ENCODE measurements around the gene STXBP1.
"Not testable (repeated sequence)": the region's sequence is repeated elsewhere in the genome, so short reads cannot be mapped to it uniquely, and the experiment has no call there.

The STXBP1 gene

DNA sequence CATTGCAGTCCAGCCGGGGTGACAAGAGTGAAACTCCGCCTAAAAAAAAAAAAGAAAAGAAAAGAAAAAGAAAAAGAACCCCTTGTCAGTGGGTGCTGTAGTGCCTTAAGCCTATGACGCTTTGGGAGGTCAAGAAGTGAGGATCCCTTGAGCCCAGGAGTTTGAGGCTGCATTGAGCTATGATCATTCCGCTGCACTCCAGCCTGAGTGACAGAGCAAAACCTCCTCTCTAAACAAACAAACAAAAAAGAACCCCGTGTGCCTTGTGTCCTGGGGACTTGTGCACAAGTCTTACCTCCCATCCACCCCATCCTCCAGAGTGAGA, 33.5 kb upstream of the STXBP1 start:
- DNase-seq: no peak

DNA sequence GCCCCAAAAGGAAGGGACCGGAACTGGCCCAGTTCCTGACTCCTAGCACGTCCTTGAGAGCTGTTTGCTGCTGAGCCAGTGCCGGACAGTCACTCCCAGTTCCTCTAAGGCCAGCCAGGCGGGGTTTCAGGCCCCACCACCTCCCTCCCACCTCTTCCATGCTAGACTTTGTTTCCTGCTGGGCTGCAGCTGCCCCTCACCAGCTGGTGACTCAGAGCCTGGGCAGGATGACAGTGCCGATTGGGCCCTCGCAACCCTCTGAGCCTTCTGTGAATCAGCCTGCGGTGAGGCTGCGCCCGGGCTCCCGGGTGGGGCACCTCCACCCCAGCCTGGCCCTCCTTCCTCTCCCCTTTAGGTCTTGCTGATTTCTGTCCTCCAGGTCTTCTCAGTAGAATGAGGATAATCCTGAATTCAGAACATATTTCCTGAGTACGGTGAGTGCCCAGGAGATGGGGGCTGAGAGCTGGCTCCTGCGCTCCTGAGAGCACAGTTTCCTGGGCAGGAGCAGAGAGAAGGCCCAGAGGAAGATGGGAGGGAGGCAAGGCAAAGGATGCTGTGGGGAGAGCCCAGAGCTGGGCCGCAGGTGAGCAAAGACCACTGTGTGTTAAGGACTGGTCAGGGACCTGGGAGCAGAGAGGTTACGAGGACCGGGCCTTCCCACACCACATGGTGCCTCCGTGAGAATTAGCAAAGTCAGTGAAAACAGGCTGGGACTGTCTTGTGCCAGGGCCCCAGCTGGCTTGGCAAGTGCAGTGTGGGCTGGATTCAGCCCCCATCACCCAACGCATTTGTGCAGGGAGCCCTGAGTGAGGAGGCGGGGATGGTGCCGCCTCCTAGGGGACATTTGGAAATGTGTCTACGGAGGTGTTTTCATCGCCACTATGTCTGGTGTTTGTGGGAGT, 32.9 kb upstream of the STXBP1 start:
- DNase-seq: peak; percentile 92

DNA sequence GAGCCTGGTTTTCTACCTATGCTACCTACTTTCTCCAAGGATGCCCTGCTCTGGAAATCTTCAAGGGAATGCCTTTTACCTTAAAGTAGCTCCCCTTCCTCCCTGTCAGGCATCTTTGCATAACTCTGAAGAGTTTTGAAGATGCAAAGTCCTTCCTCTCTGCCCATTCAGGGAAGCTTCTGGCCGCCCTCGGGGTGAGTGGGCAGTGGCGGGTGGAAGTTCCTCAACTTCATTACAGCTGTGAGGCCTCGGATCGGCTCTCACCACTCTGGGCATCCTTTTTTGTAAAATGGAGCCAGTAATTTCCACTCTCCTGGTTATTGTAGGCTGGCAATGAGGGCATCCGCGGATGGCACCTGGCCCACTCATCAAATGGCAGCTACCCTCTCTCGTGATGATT, 31.7 kb upstream of the STXBP1 start:
- DNase-seq: no peak

DNA sequence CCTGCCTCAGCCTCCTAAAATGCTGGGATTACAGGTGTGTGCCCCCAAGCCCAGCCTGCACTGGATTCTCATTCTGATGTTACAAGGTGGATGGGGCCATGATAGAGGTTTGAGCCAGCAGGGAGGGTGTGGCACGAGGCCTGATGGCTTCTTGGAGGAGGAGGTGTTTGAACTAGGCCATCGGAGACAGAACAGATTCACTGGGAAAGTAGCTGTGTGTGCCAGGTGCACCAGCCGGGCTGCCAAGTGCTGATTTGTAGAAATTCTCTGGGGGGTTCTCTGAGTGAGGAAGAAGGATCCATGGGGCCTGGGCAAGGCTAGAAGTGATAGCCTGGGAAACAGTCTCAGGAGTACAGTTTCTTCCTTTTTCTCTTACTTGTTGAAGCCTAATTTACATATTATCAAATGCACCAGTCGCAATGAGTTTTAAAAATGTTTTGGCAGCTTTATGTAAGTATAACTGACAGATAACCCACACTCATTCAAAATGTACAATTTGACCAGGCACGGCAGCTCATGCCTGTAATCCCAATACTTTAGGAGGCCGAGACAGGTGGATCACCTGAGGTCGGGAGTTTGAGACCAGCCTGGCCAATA, 31.1 kb upstream of the STXBP1 start:
- DNase-seq: no peak

DNA sequence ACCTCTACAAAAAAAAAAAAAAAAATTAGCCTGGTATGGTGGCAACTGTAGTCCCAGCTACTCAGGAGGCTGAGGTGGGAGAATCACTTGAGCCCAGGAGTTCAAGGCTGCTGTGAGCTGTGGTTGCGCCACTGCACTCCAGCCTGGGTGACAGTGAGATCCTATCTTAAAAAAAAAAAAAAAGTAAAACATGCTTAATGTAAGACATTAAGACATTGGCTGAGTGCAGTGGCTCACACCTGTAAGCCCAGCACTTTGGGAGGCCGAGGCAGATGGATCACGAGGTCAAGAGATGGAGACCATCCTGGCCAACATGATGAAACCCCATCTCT, 27.6 kb upstream of the STXBP1 start:
- DNase-seq: not testable (repeated sequence)

DNA sequence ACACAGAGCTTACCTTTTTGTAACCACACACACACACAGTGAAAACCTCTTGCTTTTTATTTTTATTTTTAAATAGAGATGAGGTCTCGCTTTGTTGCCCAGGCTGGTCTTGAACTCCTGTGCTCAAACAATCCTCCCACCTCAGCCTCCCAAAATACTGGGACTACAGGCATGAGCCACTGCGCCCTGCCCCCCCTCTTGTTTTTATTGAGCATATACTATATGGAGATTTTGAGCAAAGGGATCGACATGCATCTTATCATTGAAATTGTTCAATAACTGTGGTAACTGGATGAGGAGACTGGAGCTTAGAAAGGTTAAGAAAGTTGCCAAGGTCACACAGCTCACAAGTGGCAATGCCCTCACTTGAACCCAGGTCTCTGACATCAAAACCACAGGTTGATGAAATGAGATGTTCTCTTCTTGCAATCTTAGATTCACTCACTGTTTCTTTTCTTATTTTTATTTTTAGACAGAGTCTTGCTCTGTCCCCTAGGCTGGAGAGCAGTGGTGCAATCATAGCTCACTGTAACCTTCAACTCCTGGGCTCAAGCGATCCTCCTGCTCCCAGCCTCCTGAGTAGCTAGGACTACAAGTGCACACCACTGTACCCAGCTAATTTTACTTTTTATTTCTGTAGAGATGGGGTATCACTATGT, 26.8 kb upstream of the STXBP1 start:
- no peak for DNase-seq

DNA sequence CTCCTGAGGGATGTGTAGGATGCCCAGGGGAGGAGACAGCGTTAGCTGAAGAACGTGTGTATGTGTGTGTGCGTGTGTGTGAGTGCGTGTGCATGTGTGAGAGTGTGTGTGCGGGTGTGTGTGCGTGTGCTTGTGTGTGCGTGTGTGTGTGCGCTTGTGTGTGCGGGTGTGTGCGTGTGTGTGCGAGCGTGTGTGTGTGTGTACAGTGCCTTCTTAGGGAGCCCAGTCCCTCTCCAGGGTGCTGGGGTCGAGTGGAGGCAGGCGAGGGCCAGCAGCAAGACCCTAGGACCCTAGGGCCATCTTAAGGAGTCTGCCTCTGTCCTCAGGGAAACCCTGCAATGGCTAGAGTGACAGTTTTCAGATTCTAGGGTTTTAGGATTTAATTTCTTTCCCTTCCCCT, 26.0 kb upstream of the STXBP1 start:
- DNase-seq: no peak

DNA sequence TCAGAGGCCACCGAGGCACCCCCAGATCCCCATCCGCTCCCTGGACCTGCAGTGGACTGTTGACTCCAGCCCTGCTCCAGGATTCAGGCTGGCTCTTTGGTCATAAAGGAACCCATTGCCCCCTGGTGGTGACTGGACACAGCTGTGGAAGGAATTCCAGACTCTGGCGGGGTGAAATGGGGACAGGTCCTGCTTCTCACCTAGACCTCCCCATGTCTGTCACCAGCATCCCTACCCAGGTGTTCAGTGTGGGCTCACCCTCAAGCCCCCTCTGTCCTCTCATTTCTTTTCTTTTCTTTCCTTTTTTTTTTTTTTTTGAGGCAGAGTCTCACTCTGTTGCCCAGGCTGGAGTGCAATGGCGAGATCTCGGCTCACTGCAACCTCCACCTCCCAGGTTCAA, 25.5 kb upstream of the STXBP1 start:
- peak; percentile 62 for DNase-seq

DNA sequence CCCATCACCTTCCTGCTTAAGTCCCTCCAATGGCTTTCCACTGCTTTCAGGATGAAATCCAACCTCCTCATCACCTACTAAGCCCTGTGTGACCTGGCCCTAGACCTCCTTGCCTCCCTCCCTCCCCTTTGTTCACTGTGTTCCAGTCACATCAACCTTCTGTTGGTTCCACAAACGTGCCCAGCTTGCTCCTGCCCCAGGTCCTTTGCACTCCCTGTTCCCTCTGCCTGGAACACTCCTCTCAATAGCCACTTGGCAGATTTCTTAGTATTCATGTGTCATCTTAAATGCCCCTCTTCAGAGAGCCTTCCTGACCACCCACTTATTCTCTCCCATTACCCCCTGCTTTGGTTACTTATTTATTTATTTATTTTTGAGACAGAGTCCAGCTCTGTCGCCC, 24.1 kb upstream of the STXBP1 start:
- no peak for DNase-seq

DNA sequence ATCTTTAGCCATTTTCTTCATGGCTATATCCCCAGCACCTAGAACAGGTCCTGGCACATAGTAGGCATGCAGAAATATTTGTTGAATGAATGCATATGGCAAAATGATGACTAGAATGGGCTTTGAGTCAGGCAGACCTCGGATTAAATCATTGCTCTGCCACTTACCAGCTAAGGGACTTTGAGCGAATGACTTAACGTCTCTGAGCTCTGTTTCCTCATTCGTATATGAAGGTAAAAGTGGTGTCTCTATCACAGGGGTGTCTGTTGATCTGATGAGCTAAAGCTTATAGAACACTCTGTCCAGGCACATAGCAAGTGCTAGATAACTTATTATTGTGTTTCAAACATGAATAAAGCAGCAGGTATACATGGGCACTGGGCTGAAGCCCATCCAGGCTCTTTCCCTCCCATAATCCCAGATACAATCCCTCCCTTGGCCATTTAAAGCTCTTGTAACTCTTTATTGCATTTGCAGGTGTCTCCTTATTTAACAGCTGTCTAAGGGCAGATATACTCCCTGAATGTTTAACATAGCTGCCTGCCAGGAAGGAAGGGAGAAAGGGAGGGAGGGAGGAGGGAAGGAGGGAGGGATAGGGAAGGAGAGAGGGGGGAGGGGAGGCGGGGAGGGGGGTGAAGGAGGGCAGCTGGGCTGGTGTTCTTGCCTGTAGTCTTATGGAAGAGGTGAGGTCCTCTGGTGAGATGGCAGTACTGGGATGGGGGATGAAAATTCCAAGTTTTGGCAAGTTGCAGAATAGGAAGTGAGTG, 23.2 kb upstream of the STXBP1 start:
- DNase-seq: no peak

DNA sequence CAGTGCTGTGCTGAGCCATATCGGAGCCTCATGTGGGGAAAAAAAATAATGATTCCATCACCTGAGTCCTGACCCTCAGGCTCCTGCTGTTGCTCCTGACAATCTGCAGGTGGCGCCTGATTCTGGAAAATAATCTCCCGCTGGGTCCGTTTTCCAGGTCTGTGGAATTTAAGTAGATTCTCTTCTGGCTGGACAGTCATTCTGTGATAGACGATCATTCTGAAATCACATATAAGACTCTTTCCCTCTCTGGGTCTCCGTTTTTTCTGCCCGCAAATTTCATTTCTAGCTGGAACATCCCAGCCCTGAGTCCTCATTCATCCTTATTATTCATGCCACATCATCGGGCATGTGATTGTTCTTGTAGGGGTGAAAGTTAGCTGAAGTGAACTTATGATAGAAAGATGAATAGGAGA, 22.1 kb upstream of the STXBP1 start:
- peak; percentile 42 for DNase-seq

DNA sequence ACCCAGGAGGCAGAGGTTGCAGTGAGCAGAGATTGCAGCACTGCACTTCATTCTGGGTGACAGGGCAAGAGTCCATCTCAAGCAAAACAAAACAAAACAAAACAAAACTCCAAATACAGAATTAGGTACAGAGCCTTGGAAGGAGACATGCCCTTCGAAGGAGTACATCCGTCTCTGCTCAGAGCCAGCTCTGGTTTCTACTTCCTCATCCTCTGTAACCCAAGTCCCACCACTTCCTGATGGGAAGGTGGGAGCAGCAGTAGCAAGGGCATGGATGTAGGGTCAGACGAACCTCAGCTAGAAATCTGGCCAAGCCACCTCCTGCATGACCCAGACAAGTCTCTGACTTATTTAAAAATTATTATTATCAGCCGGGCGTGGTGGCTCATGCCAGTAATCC, 16.5 kb upstream of the STXBP1 start:
- DNase-seq: no peak

DNA sequence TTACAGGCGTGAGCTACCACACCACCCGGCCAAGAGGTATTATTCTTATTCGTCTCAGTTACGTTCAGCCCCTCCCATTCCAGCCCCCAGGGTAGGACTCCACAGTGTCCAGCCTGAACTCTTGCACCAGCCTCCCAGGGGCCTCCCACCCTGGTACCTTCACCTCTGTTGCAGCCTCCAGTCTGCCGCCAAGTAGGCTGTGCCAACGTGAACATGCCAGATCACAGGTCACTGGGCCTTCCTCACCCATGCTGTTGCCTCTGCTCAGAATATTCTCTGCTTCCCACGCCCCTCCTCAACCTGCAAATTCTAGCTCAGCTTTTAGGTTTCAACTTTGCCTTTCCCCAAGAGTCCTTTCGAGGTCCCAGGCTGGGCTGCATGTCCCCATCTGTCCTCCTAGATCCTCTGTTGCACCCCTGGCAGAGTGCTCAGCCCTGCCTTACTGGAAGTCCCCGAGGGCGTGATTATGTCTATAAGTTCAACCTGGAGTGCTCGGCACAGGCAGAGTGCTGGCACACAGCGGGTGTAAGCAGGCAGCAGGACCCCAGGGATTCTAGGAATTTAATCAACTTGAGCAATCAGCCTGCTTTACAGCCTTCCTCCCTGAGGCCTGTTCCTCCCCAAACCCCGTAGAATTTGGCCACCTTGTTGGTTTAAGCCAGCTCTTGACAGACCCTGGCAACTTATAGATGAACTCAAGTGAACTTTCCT, 13.1 kb upstream of the STXBP1 start:
- no peak for DNase-seq

DNA sequence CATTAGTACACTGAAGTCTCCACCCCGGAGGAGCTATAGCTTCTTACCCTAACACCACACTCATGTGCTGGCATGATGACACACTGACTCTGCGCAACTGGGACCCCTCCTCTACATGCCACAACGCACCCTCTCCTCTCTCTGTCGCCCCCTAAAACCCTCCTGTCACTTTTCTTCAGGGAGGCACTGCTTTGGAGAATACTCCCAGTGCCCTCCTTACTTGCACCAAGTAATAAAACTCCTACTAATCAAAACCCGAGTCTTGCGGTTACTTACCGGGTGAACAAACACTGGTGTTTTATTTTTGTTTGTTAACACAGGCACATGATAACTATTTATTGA, 12.6 kb upstream of the STXBP1 start:
- DNase-seq: no peak

DNA sequence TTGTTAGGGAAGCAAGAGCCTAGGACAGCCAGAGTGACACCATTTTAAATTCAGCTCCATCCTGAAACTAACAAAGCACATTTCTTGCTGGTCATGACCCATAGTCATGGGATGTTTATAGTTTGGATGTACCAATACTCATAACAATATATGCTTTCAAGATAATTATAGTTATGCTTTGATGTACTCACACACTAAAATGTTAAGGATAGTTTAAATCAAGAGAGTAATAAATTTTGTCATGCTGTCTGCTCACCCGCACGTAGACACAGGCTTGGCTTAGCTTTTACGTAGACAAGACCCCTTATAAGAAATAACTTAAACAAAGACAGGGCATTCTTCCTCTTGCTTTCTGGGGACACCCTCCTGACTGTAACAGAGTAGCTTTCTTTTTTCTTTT, 8.9 kb upstream of the STXBP1 start:
- DNase-seq: no peak

DNA sequence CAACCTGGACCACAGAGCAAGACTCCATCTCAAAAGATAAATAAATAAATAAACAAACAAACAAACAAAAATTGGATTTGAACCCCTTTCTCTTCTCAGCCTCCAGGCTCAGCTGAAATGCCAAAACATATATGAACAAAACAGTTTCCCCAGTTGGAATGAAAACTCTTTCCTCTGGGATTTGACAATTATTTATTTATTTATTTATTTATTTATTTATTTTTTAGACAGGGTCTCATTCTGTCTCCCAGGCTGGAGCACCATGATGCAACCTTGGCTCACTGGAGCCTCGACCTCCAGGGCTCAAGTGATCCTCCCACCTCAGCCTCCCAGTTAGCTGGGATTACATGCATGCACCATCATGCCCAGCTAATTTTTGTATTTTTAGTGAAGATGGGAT, 6.0 kb upstream of the STXBP1 start:
- no peak for DNase-seq

DNA sequence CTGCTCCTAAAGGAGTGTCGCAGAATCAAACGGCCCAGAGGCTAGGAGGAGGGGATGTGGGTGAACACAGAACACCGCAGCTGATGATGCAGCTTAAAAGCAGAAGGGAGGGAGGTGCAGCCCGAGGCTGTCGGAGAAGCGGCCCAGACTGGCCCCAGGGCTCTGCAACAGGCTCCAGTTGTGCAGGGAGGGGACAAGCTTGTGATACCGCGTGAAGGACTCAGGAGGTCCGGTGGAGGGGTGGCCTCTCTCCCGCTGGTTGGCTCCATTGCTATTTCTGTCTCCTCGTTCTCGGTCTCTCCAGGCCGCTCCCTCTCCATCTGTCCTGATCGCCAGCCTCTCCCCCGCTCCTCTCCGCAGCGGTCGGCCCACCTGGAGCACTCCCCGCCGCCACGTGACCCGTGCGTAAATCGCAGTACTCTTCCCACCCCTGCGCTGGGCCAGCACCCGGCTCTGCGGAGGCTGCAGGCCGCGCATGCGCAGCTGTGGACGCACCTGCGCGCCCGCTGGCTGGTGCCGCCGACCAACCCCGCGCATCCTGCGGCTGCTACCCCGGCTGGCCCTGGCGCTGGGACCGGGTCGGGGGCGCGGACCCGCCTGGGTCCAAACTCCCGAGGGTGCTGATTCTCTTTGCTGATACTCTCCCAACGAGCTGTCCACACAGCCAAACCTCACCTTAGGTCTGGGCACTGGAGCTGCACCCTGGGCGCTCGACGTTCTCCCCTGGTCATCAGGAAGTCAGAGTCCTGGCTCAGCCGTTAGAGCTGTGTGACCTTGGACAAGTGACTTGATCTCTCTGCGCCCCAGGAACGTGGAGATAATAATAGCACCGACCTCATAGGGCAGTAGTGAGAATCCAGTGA, 3.7 kb upstream of the STXBP1 start:
- DNase-seq: peak; percentile 87

DNA sequence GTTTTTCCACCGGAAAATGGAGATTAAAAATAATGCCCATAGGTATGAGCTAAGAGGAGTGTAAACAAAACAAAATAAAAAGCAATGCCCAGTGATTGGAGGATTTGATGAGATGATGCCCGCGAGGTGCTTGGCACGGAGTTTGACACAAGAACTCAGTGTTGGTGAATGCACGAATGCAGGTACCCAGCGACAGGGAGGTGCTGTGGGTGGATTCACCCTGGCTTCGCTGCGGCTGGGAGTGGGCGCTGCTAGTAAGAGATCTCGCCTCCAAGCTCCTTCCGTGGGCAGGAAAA, 526 bp upstream of the STXBP1 start:
- no peak for DNase-seq

DNA sequence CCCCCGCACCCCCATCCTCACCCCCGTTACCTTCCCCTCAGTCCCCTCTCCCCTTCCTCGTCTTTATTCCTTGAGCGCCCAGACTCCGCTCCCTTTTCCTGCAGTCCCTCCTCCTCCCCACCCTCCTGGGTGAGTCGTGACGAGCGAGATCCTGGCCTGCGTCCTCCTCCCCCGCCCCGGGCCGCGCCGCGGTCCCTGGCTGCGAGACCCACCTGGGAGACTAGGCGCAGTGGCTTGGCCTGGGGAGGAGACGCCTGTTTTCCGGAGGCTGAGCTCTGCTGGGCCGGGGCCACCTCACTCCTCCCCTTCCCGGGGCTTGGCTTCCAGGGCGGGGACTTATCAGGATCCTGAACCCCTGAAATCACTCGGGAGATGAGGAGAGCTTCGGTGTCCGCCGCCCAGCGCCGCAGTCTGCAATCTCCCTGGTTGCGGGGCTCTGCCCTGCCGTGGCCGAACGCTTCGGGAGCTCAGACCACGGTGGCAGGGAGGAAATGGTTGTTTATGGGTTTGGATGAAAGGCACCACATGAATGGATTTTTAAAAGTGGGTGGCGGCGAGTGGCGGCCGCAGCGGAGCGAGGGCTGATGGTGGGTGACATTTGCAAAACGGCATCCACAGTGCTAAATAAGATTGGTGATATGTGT, 984 bp downstream of the STXBP1 start:
- DNase-seq: peak; percentile 55

DNA sequence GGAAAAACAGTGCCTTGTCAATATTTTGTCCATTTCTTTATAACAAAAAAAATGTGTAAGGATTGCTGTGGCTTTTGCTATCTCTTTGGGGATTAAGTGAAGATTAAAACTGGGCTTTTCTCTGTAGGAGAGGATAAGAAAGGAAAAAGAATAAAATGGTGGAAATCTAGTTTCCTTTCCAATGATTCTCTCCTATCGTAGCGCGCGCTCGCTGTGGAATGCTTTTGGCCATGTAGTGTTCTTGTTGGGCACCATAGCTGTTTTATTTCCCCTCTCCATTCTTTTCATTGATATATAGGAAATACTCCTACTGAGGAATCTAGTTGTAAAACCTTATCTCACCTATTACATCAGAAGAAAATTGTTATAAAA, 1.5 kb downstream of the STXBP1 start:
- DNase-seq: no peak

DNA sequence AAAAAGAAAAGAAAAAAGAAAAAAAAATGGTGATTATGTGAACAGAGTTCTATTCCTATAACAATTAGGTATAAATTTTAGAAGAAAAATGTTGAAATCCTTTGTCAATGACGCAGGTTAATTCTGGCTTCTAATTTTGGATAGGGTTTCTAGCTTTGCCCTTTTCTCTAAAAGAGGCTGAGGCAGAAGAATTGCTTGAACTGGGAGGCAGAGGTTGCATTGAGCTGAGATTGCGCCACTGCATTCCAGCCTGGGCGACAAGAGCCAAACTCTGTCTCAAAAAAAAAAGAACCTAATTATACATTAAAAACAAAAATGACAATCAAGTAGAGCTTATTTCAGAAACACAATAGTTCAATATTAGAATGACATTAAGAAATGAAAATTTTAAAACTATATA, 2.9 kb downstream of the STXBP1 start:
- no peak for DNase-seq
